HS-5 (cell line): ENCODE measurements around the gene HOXB3.

ENCODE experiments used
- DNase-seq: peaks from one replicate; pipeline ENCODE4 v3.0.0-alpha.2; 2012; ENCODE audit warnings: low read depth

Gene HOXB3

DNA sequence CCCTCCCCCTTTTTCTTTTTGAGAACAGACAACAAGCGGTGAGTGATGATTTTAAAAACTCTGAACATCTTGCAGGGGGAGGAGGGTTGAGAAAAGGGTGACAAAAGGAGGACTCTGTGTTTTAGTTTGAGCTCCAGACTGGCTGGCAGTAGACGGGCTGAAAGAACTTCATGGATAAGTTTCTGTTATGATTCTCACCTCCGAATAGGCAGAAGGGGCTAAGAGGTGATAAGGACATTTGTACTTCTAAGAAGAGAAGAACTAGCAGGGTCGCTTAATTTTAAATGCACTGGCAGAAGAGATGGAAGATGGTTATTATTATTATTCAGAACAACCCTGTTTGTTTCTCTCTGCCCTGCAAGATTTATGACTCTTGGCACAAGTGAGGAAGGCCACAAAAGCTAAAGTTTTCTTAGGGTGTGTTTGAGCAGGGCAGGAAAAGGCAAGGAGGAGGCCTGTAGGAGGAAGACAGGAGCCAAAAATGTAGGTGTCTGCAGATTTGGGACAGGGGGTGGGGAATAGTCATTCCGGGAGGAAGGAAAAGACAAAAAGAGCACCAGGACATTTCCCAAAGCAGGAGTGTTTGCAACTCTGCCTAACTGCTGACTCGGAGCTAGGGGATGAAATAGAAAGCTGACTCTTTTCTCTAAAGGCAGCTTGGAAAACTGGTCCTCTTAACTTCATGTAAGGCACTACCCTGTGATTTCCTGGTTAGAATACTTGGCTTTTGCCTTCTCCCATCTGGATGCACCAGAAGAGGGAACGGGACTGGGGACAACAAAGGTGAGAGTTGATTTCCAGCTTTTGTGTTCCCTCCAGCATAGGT, 33.3 kb downstream of the HOXB3 start:
- no peak for DNase-seq

DNA sequence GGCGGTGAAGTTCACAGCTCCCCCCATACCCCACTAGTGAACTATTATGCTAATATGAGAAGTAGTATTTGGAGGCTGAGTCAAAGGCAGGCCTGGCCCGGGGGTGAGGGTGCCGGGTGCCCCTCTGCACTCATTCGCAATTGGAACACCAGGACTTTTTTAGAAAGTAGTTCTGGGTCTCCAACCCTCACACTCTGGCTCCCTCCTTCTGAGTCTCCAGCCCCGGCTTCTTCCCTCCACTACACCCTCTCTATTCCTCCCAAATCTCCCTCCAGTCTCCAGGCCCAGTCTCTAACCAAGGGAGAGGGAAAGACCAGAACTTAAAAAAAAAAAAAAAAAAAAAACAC, 33.8 kb downstream of the HOXB3 start:
- no peak for DNase-seq

DNA sequence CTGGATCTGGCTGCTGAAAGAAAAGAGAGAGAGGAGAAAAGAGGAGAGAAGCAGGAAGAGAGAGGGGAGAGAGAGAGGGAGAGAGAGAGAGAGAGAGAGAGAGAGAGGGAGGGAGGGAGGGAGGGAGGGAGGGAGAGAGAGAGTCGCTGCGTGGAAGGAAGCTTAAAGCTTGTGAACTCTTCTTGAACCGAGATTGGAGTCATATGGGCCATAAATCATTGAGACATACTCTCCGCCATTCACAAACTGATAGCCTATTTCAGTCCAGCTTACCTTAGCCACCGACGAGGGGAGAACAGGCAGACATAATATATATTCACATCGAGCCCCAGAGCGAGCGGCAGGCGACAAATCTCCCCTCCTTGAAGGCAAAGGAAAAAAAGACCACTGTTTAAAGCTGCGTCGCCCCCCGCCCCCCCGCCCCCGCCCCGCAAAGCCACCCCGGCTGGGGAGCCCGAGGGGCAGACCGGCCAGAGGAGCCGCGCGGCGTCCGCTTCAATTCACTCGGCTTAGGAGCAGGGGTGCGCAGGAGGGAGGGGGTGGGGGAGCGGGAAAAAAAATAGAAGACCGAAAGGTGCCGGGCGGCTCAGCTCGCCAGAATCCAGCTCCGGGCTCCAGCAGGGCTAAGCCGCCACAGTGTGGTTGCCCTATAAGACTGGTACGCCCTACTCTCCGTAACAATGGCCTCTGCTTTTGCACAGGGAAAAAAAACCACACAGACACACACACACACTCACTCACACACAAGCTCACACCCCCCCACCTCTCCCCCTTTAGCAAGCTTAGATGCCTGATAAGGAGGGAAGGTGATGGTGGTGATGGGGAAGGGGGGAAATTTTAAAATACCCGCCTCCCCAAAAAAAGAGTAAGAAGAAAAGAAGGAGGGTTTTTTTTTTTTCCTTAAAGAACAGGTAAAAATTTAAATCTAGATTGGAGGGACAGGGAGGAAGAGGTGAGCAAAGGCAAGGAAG, 34.5 kb downstream of the HOXB3 start:
- DNase-seq: no peak

DNA sequence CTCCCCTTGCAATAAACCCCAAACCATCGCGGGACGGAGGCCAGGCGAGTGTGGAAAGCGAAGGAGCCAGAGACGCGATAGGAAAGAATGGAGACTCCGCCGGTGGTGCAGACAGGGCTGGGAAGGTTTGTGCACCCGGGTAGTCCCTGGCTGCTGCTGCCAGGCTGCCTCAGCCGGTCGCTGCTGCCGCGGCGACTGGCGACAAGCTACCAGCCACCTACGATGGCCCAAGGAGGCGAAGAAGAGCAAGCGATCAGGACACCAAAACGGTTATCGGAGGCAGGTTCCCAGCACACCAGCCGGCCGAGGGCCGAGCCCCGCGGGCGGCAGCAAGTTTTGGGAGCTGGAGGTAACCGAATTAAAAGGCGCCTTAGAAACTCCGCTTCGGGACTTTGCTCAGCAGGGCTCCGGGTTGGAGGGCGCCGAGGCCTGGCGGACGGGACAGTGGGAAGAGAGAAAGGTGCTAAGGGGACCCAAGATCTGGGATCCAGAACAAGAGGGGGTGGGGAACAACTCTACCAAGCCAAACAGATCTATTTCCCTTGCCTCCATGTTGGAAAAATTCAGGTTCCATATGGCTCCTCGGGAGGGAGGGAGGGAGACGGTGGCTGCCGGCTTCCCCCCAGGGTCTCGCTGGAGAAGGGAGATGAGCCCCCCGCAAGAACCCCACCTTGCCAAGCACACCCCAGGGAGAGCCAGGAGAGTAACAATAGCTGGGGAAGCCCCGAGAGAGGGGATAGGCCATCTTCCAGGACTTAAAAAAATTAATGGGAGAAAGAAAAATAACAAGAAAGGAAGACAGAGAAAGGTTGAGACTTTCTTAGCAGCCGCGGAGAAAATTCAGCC, 35.4 kb downstream of the HOXB3 start:
- DNase-seq: no peak

DNA sequence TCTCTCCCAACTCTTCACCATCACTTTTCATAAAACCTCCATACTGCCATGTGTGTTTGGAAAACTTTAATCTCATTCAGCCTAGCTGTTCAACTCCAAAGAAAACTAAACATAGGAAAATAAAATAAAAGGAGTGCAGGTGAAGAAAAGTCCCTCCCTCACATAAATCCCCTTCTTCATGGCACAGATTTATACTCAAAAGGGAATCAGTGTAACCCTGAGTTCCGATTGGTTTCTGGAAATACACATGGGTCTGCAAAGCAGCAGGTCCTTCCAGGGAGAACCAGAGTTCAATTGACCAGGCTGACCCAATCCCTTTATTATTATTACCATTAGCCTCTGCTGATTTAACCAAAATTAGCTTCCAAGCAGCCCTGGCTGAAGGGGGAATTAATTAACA, 36.2 kb downstream of the HOXB3 start:
- DNase-seq: no peak

DNA sequence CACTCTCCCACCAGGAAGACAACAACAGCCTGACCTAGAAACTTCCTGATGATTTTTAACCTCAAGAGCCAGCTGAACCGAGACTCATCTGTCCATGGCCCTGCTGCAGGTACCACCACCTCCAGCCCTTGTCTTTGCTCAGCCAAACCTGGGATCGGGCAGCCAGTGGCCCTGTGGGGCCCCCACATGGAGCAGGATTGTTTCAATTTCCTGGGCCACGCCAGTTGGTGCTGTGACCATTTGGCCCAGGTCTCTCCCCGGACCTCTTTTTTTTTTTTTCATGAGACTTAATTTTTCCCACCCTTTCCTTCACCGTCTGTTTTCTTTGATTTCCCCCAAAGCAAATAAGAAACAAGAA, 36.9 kb downstream of the HOXB3 start:
- no peak for DNase-seq

DNA sequence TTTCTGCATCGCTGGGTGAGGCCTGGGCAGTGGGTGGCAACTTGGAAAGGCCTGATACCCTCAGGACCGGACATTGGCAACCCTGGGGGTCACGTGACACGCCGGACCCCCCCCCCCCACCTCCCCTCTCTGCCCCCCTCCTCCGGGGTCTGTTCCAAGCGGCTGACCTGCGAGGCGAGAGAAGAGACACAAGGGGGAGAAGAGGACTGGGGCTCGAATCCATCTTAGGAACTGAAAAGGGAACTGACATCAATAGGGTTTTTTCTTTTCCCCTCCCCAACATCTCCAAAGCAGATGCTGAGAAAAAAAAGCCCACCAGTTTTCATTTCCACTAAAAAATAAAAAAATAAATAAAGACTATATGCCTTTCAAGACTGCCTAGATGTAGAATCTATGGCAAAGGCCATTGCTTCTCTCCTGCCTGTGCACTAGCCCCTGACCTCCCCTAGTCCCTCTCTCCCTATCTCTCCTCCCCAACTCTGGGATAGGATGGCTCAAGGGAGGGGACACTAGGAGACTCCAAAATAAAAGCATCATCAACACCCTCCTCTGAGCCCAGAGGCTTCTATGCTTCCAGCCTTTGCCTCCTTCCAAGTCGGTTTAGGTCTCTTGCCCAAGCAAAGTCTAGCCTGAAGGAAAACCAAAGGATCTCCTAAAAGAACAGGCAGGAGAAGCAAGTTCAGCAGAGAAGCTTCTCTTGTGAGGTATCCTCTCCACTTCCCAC, 37.4 kb downstream of the HOXB3 start:
- DNase-seq: no peak

DNA sequence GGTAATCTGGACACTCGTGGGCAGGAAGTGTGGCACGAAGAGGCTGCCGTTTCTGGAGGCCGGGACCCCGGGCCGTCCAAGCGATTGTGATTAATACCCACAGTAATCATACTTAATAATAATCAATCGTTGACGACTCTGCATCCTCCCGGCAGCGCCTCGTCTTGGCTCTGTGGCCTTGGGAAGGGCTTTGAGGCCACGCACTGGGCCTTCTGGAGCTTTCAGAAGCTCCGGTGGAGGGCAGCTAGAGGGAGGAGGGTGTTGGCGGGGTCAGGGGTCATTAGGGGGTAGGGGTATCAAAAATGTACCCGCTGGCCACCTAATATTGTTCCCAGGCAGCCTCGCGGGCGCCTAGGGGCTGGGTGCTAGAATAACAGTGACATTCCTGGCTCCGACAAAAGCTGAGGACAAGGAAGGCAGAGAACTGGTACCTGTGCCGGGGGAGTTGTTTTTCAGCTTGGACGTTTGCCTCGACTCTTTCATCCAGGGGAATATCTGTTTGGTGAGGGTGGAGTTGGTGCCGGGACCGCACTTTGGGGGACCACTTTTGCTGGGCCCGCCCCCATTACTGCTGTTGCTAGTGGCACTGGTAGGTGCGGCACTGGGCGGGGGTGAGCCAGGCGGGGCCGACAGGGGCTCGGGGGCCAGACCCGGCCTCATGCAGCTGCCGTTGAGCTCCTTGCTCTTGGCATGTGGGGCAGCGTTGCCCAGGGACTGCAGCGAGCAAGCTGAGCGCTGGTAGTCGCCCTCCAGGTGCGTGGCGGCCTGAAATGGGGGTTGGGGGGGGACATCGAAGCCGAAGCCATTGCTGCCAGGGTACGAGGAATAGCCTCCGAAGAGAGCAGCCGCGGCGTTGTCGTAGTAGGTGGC, 38.2 kb downstream of the HOXB3 start:
- no peak for DNase-seq

DNA sequence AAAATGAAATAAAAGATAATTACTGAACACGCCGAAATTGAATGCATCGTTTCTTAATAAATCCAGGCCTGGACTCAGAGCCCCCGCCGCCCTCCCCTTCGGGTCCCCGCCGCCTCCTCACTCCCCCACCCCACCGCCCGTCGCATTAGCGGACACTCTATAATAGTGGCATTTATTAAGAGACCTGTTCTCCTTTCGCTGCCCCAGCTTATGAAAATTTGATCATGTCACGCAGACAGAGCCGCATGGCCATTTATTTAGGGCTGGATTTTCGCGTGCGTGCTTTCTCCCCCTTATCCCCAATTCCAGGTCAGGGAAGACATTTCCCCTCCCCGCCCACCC, 38.9 kb downstream of the HOXB3 start:
- DNase-seq: no peak

DNA sequence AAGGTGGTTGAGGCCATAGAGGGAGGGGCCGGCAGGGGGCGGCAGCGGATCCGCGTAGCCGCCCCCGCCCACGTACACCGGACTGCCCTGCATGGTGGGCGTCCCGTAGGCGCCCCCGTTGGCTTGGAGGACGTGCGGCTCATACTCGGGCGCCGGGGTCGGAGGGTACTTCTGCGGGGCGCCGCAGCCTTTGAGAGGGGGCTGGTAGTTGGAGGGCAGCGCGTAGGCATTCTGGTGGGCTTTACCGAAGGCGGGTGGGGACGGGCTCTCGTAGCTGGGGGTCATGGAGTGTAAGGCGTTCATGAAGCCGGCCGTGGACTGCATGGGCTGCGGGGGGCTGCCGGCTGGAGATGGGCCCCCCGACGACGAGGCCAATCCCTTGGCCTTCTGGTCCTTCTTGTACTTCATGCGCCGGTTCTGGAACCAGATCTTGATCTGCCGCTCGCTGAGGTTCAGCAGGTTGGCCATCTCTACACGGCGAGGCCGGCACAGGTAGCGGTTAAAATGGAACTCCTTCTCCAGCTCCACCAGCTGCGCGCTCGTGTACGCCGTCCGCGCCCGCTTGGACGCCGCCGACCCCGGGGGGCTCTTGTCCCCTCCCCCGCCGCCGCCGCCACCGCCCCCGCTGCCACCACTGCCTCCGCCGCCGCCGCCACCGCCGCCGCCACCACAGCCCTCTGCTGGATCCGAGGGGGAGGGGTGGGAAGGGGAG, 39.4 kb downstream of the HOXB3 start:
- DNase-seq: no peak

DNA sequence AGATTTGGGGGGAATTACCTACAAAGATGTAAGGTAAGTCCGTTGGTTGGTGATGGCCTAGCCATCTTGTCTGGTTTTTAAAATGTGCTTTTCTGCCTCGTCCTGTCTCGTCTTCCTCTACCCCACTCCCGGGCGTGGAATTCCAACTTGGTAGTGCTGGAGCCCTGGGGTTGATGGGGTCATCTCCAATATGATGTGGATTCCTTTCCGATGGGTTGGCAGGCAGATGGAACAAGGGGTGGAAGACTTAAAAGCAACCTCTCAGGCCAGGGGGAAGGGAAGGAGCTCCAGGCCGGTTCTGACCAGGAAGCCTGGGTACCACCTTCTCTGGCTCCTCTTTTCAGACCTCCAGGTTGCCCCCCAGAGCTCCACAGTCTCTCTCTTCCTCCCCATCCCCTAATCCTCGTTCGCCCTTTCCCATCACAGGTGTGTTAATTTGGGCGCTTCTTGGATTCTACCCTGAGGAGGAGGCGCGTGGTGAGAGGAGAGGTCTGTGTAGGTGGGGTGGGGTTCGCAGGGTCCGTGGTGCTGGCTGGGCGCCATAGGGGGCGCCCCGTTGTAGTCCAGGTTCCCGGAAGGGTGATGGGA, 40.0 kb downstream of the HOXB3 start:
- no peak for DNase-seq

DNA sequence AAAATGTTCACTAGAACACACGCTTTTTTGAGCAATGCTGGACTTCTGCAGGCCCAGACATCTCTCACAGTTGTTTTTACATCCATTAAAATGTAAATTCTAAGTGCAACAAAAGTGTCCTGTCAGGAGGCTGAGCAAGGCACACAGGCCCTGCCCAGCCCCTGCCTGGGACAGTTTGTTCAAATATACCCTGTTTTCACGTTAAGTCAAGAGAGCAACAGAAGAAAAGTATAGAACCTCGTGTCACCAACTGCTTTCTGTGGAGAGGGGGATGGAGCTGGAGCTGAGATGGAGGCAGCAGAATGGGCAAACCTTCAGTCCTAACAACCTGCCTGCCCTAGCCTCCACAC, 40.8 kb downstream of the HOXB3 start:
- no peak for DNase-seq

DNA sequence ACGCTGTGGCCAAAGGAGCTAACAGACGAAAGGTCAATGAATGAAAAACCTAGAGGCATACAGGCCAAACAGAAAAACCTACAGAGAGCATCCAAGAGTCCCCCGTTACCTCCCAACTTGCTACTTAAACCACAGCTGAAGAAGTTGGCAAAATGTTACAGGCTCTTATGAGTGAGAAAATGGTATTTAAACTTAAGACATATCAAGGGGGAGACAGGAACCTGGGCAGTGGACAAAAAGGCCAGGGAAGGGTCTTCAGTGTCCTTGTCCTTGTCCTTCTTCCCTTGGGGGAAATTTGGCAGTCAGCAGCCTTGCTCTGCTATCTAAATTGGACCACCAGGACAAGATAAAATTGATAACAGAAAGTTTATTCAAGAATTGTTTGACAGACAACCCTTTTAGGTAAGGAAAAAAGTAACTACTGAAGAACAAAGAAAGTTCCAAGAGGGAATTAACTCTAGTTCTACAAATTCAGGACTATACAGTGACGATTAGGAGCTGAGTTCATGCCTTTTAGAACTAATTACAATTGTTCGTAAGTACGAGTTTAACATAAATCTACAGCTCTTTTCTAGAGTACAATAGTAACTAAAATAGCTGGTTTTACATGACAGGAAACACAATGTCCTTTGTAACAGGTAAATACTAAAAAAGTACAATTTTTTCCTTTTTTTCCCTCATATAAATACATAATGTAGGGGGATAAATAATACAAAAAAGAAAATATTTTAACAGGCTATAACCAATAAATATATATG, 41.3 kb downstream of the HOXB3 start:
- DNase-seq: no peak

DNA sequence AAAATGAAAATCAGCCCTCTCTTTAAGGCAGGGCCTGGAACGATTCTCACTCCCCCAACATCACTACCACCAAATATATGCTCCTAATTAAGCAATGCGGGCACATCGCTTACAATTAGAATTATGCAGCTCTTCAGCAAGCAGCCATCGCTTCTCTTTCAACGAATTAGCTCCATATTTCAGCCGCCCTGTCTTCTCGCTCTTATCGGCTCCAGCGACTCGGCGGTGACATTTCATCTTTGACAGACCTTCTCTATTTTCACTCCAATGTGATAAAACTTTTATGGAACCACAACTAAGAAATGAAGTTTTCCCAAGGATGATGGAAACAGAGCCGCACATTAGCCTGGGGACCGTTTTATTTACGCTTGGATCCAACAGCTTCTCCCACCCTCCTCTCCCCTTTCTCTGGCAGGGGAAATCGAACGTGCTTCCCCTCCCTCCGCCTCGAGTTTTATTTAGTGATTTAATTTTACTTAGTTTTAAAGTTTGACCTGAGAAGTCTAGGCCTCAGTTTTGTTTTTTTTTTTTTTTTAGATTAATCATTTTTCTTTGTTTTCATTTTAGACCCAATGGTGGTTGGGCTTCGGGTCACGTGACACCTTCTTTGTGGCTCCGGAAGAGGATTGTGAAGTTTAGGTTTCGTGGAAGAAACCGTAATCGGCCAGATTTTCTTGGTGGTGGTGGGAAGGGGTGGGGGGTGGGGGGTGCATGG, 42.1 kb downstream of the HOXB3 start:
- no peak for DNase-seq

DNA sequence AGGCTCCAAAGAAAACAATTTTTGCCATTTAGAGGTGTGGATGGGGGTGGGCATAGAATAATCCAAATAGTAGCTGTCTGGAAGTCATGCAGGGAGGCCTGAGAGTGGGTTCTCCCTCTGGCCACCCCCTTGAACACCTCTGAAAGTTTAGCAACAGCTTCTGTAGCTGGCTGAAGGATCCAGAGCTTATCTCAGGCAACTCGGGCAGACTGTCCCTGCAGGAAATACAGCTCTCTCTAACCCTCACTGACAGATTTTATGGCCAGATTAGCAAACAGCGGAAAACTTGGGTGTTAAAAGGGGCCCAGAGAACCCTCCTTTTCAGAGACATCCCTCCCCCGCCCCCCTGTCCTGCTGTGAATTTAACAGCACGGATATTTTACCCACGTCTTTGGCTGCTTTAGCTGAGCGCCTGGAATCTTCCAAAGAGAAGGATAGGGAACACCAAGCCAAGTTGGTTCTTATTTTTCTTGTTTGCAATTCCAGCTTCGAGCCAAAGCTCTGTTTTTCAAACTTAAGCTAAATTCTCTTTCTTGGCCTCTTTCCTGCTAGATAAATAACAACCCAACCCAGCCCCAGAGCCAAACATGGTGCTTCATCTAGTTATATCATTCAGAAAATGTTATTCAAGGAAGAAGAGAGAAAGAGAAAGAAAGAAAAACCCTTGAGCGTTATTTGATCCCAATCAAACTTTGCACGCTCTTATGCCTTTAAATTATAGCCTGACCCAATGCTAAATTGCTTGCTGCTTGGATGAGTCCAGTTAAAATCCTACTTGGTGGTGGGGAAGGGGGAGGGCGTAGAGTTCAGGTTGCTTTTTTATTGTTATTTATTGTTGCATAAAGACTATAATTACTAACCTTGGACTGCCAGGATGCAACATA, 42.9 kb downstream of the HOXB3 start:
- DNase-seq: no peak

DNA sequence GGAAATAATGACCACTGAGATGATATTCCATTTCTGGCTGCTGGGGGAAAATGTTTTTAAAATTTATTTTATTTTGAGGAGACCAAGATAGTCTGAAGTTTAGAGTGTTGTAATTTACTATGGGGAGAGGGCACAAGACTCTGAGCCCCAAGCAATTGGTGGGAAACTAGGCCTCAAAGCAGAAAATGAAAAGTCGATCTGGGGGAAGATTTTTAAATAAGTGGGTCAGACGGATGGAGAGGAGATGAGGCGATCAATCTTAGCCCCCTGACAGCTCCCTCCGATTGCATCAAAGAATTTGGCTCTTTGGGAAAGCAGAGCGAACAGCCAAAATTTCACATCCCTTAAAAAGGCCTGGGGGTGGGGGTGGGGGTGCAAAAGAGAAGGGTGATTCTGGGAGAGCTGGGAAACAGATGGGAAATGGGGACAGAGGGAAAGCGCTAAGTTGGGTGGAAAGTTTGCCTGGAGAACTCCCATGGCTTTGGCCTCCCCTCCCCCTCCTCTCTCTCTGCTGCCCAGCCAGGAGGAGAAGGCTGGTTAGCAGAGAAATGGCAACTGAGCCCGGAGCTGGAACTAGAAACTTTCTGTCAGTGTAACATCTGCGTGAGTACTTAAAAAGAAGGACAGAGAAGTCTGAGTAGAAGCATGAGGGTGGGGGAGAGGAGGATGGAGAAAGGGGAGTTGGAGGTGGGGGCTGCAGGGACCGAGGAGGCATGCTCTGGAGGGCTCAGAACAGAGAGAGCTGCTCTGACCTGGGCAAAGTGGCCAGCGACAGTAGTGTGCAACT, 43.7 kb downstream of the HOXB3 start:
- DNase-seq: no peak

DNA sequence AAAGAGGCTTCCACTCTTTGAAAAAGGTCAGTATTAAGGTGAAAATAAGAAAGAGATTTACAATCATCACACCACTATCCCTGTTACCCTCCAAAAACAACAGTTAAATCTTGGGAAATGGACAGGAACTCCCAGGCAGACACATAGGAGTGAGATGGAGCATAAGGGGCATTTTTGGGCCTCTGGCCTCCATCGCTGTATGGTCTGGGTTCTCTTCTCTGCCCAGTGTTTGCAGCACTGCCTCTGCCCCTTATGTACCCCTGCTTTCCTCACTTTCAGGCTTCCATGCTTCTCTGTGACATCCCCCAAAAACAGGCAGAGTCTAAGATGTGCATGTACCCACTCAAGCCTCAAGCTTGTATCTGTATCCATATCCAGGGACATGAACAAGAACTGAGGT, 44.5 kb downstream of the HOXB3 start:
- DNase-seq: no peak
